GM21737 (cell line): ENCODE data around the gene TM4SF1.
A peak's percentile ranks its signal among the peaks of the same experiment; 100 is the strongest.
"Not testable (repeated sequence)": the region's sequence is repeated elsewhere in the genome, so short reads cannot be mapped to it uniquely, and the experiment has no call there.

Source experiments
- ATAC-seq: cut with Tn5 transposase; IDR thresholded peaks from one replicate; pipeline ENCODE4 v1.9.1; 2021; ENCODE audit warnings: mild to moderate bottlenecking, moderate library complexity; ENCODE audit not compliant: unreplicated experiment

The TM4SF1 gene

GRCh38 chr3:149395107-149396089 lies 17.9 kb upstream of the TM4SF1 start:
- ATAC-seq: no peak

- peak; percentile 71 for ATAC-seq
Measured at GRCh38 chr3:149393345-149394160, 16.1 kb upstream of the TM4SF1 start.

DNA sequence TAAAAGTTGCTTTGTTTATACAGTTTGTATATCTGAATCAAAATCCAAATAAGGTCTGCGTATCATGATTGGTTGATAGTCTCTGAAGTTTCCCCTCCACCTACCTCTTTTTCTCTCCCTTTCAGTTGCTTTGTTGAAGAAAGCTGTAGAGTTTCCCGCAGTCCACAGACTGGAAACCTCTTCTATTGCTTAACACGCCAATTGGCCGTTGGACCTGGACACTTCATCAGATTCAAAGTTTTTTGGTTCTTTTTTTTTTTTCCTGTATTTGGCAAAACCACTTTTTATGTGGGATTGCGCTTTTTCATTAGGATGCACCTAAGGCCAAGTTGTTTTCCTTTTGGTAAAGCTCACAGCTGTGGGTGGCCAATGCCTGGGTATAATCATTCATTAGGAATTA lies 14.5 kb upstream of the TM4SF1 start:
- ATAC-seq: no peak

- ATAC-seq: no peak
Measured at GRCh38 chr3:149390772-149391212, 13.3 kb upstream of the TM4SF1 start.

GRCh38 chr3:149390294-149390693 lies 12.8 kb upstream of the TM4SF1 start:
- no peak for ATAC-seq

- ATAC-seq: no peak
Measured at GRCh38 chr3:149388531-149389417, 11.3 kb upstream of the TM4SF1 start.

GRCh38 chr3:149388001-149388440 lies 10.6 kb upstream of the TM4SF1 start:
- no peak for ATAC-seq

GRCh38 chr3:149386299-149386606 lies 8.8 kb upstream of the TM4SF1 start:
- no peak for ATAC-seq

- ATAC-seq: no peak
Measured at GRCh38 chr3:149385617-149386298, 8.3 kb upstream of the TM4SF1 start.

DNA sequence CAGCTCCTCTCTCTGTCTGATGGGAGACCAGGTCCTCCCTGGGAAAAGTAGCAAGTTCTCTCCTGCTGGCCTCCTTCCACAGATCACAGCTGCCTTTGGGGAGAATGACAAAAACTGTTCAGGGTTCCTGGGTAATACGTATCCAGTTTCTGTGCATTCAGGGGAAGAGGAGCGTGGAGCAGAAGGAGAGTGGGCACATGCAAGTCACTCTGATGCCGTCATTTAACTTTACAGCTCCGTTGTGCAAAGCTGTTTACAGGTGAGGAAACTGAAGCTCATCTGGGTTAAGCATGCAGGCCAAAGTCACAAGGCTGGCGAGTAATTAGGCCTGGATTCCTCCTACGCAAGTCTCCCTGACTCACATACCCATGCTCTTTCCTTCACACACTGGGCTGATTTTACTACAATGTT lies 7.5 kb upstream of the TM4SF1 start:
- no peak for ATAC-seq

DNA sequence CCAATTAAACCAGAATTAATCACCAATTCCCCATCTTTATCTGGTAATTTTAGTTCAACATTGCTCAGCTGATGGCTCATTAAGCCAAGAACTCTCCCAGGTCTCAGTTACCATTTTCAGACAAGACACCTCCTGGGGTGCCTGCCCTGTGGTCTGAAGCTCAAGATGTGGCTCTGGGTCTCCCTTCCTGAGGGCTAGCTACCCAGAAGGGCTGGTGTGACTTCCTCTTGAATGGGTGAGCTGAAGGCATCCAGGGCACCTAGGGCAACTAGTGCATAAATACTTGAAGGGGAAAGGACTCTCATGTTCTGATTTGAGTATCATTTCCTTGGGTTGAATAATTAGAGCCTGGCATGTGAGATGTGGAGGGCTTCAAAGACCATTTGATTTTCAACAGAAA lies 6.7 kb upstream of the TM4SF1 start:
- ATAC-seq: no peak

DNA sequence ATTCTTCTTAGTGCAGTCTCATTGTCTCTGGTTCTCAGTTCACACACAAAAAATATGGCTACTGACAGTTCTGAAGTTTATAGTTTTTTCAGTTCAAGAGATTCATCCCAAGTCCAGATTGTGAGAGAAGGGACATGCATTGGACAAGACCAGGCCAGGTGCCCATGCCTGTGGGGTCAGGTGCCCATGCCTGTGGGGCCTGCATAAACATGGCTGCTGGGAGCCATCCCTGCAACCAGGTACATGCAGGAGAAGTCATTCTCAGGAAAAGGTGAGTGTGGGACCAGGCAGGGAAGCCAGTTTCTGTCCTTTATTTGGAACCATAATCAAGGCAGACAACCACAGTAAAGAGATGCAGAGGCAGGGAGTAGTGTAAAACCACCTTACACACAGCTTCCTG lies 6.3 kb upstream of the TM4SF1 start:
- no peak for ATAC-seq

DNA sequence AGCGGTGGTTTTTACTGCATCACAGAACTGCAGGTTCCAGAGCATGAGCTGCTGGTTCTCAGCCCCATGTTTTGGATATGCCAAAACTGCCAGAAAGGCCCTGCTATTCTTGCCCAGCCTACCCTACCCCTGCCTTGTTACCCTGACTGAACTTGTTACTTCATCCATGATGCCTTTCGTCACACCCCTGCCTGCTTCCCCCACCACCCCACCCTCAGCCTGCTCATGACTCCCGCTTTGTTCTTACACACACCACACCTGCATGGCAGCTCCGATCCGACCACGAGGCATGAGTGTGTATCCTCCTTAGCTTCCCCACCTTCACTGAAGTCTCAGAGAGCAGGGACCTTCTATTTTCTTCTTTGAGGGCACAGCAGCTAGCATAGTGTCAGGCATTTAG lies 5.1 kb upstream of the TM4SF1 start:
- ATAC-seq: no peak

DNA sequence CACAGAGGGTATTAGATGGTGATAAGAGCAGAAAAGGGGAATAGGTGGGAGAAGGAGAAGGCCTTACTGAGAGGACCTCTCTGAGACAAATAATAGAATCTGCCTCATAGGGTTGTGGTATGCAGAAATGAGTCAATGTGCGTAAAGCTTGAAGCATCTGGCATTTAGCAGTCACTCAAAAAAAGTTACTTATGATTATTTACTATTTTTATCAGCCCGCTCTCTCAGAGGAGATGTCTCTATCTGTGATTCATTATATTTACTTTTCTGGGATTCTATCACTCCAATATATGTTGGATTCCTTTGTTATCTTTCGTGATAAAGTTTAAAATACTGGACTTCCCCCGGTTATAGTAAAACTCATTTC lies 4.6 kb upstream of the TM4SF1 start:
- ATAC-seq: no peak

GRCh38 chr3:149381173-149382100 lies 4.0 kb upstream of the TM4SF1 start:
- no peak for ATAC-seq

GRCh38 chr3:149380220-149380619 lies 2.8 kb upstream of the TM4SF1 start:
- ATAC-seq: not testable (repeated sequence)

DNA sequence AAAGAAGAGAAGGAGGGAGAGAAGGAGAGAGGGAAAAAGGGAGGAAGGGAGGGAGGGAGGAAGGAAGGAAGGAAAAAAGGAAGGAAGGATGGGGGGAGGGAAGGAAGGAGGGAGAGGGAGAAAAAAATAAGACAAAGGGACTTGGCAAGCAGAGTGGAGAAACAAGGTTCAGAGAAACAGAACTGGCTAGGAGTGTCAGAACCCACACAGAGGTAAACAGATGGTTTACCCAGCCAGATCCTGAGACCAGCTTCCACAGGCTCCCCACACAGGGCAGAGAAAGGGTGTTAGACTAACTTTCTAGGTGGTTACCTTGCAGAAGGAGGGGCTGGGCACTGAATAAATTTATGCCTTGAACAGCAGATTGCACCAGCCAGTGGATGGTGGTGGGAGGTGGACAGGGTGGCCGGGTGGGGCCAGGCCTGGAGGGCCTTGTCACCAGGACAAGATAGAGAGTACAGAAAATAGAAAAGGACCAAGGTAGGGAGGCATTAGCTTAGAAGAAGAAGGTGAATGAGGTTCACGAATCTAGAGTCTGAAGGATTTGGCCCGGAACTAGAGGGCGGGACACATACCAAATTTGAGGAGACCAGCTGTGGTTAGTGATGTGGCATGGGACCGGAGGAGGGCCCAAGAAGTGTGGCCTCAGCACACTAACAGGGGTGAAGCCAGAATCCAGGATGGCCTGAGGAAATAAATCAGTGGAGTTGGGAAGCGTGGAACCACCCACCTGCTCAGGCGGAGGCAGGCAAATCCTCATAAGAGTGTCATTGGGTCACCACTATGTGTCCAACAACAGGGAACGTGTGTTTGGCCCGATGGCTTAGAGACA lies 1.2 kb upstream of the TM4SF1 start:
- ATAC-seq: no peak

DNA sequence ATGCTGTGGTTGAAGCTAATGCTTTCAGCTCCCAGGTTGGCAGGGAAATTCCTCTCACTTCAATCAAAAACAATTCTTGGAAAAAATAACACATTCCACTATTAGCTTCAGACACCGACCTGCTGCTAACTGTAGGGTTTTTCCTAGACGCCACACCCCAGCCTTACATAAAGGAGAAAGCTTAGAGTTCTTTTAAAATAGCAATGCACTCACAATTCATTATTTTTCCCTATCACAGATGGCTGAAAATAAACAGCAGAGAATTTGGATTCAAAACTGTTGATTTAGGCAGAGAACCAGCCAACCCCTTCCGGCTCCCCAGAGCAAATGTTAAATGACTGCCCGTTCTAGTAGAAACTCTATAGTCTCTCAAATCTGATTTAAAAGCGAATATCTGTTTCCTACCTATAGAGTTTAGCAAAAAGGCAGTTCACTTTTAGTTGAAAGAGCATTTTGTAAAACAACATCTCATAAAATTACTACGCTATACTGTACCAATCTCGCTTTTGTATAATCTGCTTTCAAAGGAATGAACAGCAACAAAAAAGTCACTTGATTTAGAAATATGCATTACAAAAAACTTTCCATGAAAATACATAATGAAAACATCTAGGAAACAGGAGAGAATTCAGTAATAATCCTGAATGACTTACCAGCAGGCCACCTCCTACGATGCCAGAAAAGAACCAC lies 586 bp downstream of the TM4SF1 start:
- no peak for ATAC-seq
